HG03378 (cell line): ENCODE data around the gene WNT7B.

Experiments used
- ATAC-seq: cut with Tn5 transposase; IDR thresholded peaks from one replicate; pipeline ENCODE4 v1.9.1; 2021; ENCODE audit warnings: mild to moderate bottlenecking, moderate library complexity; ENCODE audit not compliant: unreplicated experiment

The WNT7B gene

GRCh38 chr22:45891996-45892621 lies 84.9 kb downstream of the WNT7B start:
- ATAC-seq, result no peak

GRCh38 chr22:45891471-45891995 lies 85.4 kb downstream of the WNT7B start:
- ATAC-seq, result no peak

GRCh38 chr22:45891021-45891421 lies 85.9 kb downstream of the WNT7B start:
- no peak for ATAC-seq

GRCh38 chr22:45890351-45890635 lies 86.7 kb downstream of the WNT7B start:
- no peak for ATAC-seq

- no peak for ATAC-seq
Measured at GRCh38 chr22:45889539-45890350, 87.2 kb downstream of the WNT7B start.

GRCh38 chr22:45889093-45889538 lies 87.8 kb downstream of the WNT7B start:
- no peak for ATAC-seq

- ATAC-seq, result no peak
Measured at GRCh38 chr22:45888221-45889092, 88.5 kb downstream of the WNT7B start.

- no peak for ATAC-seq
Measured at GRCh38 chr22:45887202-45888131, 89.5 kb downstream of the WNT7B start.

- ATAC-seq, result no peak
Measured at GRCh38 chr22:45886540-45886939, 90.4 kb downstream of the WNT7B start.

GRCh38 chr22:45885941-45886395 lies 91.0 kb downstream of the WNT7B start:
- no peak for ATAC-seq

GRCh38 chr22:45885171-45885840 lies 91.7 kb downstream of the WNT7B start:
- no peak for ATAC-seq

GRCh38 chr22:45884201-45885062 lies 92.5 kb downstream of the WNT7B start:
- ATAC-seq, result no peak

- no peak for ATAC-seq
Measured at GRCh38 chr22:45883811-45884170, 93.2 kb downstream of the WNT7B start.

- no peak for ATAC-seq
Measured at GRCh38 chr22:45882881-45883810, 93.8 kb downstream of the WNT7B start.

- no peak for ATAC-seq
Measured at GRCh38 chr22:45881524-45881875, 95.5 kb downstream of the WNT7B start.

GRCh38 chr22:45880716-45881523 lies 96.0 kb downstream of the WNT7B start:
- no peak for ATAC-seq
